ENCODE results near the gene CCDC71. TPM values are rescaled to one million over a fixed set of nuclear protein-coding genes. Genes with fewer than 3 reads are reported as not detected.

Gene CCDC71
- total RNA-seq, 1 donor from 2014 or later, result 29.8 TPM

DNA sequence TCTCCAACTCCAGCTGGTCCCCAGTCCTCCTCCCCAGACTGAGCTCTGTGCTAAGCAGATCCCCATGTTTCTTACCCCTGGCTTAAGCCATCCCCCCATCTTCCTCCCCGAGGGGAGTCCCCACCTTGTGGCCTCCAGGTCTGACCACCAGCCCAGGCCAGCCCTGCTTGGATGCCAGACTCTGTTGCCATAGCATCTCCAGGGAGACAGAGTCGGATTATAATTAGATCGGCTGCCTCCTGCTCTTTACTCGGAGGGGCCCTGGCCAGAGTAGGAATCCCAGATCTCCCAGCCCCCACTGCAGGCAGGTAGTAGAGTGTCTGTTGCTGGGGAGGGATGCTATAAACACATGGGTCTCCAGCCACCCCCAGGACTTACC lies 7.7 kb upstream of the CCDC71 start:
- no peak for DNase-seq (ENCODE audit: low spot score, unreplicated experiment)
- no peaks in the 10 kb centered on the region for H3K27me3 Mint-ChIP-seq
- peaks cover 1% of the 10 kb centered on the region for H3K36me3 Mint-ChIP-seq (ENCODE audit: insufficient read depth)
- TF ChIP-seq, protein P1, sequence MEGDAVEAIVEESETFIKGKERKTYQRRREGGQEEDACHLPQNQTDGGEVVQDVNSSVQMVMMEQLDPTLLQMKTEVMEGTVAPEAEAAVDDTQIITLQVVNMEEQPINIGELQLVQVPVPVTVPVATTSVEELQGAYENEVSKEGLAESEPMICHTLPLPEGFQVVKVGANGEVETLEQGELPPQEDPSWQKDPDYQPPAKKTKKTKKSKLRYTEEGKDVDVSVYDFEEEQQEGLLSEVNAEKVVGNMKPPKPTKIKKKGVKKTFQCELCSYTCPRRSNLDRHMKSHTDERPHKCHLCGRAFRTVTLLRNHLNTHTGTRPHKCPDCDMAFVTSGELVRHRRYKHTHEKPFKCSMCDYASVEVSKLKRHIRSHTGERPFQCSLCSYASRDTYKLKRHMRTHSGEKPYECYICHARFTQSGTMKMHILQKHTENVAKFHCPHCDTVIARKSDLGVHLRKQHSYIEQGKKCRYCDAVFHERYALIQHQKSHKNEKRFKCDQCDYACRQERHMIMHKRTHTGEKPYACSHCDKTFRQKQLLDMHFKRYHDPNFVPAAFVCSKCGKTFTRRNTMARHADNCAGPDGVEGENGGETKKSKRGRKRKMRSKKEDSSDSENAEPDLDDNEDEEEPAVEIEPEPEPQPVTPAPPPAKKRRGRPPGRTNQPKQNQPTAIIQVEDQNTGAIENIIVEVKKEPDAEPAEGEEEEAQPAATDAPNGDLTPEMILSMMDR (IDR thresholded peaks at IDR 0.05; ENCODE audit: unreplicated experiment), result no peak
- H3K4me3 Mint-ChIP-seq (ENCODE audit: low read depth), result peak overlapping the region; percentile 82
- no peaks in the 10 kb centered on the region for H3K9me3 Mint-ChIP-seq (ENCODE audit: low read depth)
- H3K27ac Mint-ChIP-seq, result peak overlapping the region; percentile 65
- H3K4me1 Mint-ChIP-seq (ENCODE audit: low read depth), result peaks cover 22% of the 10 kb centered on the region

DNA sequence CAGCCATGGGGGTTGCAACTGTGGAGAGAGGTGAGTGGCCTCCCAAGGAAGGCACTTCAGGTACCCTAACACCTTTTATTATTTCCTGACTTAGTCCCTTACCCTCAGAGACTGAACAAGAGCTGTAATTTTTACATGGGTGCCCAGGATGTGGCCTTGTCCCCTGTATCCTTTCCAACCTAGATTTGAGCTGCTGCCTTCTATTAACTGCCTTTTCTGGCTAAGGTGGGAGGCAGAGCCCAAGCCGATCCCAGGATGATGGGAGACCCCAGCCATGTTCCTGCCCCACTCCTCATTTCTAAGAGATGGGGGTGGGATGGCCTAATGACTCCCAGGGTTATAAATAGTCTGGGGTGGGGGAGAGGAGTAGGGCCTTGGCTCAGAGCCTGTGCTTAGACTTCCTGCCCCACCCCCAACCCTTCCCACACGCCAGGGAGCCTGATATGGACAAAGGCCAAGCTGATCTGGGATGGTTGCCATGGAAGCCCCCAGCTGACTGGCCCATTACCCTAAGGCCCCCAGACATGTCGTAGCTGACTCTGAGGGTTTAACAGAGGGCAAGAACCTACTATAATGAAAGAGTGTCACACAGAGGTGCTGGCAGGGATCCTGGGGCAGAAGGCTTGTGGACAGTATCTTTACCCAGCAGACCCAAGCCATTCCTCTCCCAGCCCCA lies 7.1 kb upstream of the CCDC71 start:
- peak overlapping the region; percentile 65 for H3K27ac Mint-ChIP-seq
- peak overlapping the region; percentile 82 for H3K4me3 Mint-ChIP-seq (ENCODE audit: low read depth)
- no peaks in the 10 kb centered on the region for H3K9me3 Mint-ChIP-seq (ENCODE audit: low read depth)
- TF ChIP-seq, protein P1 (IDR thresholded peaks at IDR 0.05; ENCODE audit: unreplicated experiment), result no peak
- peaks cover 22% of the 10 kb centered on the region for H3K4me1 Mint-ChIP-seq (ENCODE audit: low read depth)
- DNase-seq (ENCODE audit: low spot score, unreplicated experiment), result no peak
- H3K36me3 Mint-ChIP-seq (ENCODE audit: insufficient read depth), result peaks cover 1% of the 10 kb centered on the region
- no peaks in the 10 kb centered on the region for H3K27me3 Mint-ChIP-seq

DNA sequence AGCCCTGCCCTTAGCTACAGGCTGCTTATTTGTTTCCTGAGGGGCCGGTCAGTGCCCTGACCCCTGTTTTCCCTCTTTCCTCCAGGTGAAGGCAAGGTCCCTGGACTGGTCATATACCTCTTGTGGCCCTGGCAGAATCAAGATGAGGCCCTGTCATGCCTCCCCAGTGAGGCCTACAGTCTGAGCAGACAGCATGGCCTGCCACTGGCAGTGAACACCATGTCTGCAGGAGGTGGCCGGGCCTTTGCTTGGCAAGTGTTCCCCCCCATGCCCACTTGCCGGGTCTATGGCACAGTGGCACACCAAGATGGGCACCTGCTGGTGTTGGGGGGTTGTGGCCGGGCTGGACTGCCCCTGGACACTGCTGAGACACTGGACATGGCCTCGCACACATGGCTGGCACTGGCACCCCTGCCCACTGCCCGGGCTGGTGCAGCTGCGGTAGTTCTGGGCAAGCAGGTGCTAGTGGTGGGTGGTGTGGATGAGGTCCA lies 6.5 kb upstream of the CCDC71 start:
- Mint-ChIP-seq H3K27ac (no peak overlapping the region), H3K9me3 (ENCODE audit: low read depth) (no peaks in the 10 kb centered on the region), H3K4me1 (ENCODE audit: low read depth) (peaks cover 22% of the 10 kb centered on the region), H3K4me3 (ENCODE audit: low read depth) (peak overlapping the region; percentile 82), H3K27me3 (peaks cover 5% of the 10 kb centered on the region), H3K36me3 (ENCODE audit: insufficient read depth) (peaks cover 1% of the 10 kb centered on the region)
- TF ChIP-seq, protein P1 (IDR thresholded peaks at IDR 0.05; ENCODE audit: unreplicated experiment), result no peak
- no peak for DNase-seq (ENCODE audit: low spot score, unreplicated experiment)

DNA sequence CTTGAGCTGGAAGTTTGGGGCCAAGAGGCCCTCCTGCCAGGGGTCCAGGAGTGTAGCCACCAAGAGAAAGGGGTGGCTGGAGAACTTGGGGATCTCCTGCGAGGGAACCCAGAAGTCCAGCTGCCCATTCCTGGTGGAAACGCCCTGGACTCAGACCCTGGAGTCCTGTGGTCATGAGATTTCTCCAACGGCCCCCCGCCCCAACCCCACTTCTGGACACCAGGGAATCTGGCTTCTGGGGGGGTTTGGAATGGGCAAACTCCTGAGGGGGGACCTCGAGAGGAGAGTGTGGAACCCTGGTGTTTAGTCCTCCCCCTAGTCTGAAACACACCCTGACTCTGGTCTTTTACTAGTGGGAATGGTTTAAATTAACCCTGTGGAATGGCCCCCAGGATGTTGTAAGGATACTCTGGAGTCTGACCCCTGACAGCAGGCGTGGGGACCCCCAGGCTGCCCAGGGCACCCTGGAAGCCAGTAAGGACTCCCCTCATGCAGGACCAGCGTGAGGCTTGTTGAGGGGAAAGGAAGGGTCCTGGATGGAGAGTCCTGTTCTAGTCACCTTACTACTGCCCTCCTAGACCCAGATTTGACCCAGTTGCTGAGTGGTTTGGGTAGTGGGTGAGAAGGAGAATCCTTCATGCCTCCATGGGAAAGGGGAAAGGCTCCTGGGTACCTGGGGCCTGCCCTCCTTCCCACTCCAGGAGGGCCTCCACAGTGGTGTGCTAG lies 5.8 kb upstream of the CCDC71 start:
- no peak overlapping the region for H3K27ac Mint-ChIP-seq
- peak overlapping the region; percentile 82 for H3K4me3 Mint-ChIP-seq (ENCODE audit: low read depth)
- peaks cover 1% of the 10 kb centered on the region for H3K36me3 Mint-ChIP-seq (ENCODE audit: insufficient read depth)
- peaks cover 5% of the 10 kb centered on the region for H3K27me3 Mint-ChIP-seq
- TF ChIP-seq, protein P1 (IDR thresholded peaks at IDR 0.05; ENCODE audit: unreplicated experiment), result no peak
- H3K9me3 Mint-ChIP-seq (ENCODE audit: low read depth), result no peaks in the 10 kb centered on the region
- H3K4me1 Mint-ChIP-seq (ENCODE audit: low read depth), result peaks cover 22% of the 10 kb centered on the region
- DNase-seq (ENCODE audit: low spot score, unreplicated experiment), result no peak

DNA sequence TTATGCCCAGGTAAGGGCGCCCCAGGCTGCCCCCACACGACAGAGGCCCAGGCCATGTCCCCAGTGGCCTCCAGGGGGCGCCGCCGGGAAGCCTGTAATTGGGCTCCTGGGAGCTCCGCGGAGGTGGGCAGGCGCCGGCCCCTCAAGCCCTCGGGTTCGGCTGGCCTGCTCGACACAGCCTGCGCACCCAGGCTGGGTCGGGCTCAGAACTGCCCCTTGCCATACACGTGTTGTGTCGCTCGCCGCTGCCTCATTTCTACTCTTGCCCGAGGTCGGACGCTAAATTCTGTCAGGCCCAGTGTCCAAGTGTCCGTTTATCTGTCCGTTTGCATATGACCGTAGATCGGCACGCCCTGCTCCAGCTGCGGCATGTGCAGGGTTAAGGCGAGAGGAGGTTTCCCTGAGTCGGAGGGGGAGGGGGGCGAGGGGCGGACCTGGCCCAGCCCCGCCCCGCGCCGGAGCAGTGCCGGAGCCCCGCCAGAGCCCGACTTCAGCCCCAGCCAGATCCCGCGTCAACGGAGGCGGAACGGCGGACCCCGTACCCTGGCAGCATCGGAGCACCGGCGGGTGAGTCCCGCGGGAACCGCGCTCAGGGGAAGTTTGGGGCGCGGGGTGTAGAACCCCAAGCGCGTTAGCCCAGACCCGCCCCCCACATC lies 5.1 kb upstream of the CCDC71 start, which contains the start of gene KLHDC8B:
KLHDC8B (plus strand) TSS at position 480 of the 656 bp plus-strand sequence. CDS start 1,172 bp downstream, outside the sequence.
- TF ChIP-seq, protein P1 (IDR thresholded peaks at IDR 0.05; ENCODE audit: unreplicated experiment), result peak; percentile 99
- Mint-ChIP-seq H3K4me3 (ENCODE audit: low read depth) (peak within 1 kb of the TSS; percentile 82), H3K27ac (peak within 1 kb of the TSS; percentile 94), H3K36me3 (ENCODE audit: insufficient read depth) (peaks cover 1% of the 10 kb centered on the region), H3K9me3 (ENCODE audit: low read depth) (no peaks in the 10 kb centered on the region), H3K27me3 (peaks cover 5% of the 10 kb centered on the region), H3K4me1 (ENCODE audit: low read depth) (peaks cover 22% of the 10 kb centered on the region)
- peak; percentile 89 for DNase-seq (ENCODE audit: low spot score, unreplicated experiment)

Measured in progenitor cell of endocrine pancreas (in vitro differentiated cells).